Endothelial cell of umbilical vein (primary cell): ENCODE measurements around the gene PDLIM5. TPM values are rescaled to one million over a fixed set of nuclear protein-coding genes. Genes with fewer than 3 reads are reported as not detected.

Source experiments
- BruUV-seq: library from RNA; stranded (reverse); fragments of 400-500 nt; replicated peaks from 2 replicates; lab custom pipeline; 2021; lab: Mats Ljungman, UMichigan
- CTCF ChIA-PET: fragments of 300-600, 350-600 bp; sonication (Branson Sonifier 250); formaldehyde crosslinking; loops from one replicate; lab custom pipeline; 2021; ENCODE audit warnings: antibody characterized with exemption, inconsistent platforms; lab: Charles Lee
- POLR2A ChIA-PET: fragments of 300-600, 350-600 bp; sonication (Branson Sonifier 250); formaldehyde crosslinking; loops from one replicate; lab custom pipeline; 2021; ENCODE audit warnings: antibody characterized with exemption, inconsistent platforms; lab: Charles Lee
- DNase-seq: peaks from one replicate; pipeline ENCODE4 v3.0.0-alpha.2; 2011; ENCODE audit warnings: low read depth, low spot score
- FAIRE-seq: peaks from 2 replicates; lab custom pipeline; 2011; peaks lifted over from hg19 to GRCh38; lab: Jason Lieb, UNC
- H2AFZ ChIP-seq: 2 replicates; pipeline ENCODE4 v1.6.0; 2012; ENCODE audit warnings: low read depth, low read length, control low read depth, inconsistent platforms
- H3K27ac ChIP-seq: 2 replicates; pipeline ENCODE4 v1.5.1; 2011; ENCODE audit warnings: low read depth, mild to moderate bottlenecking, control low read depth, low read length, moderate library complexity; ENCODE audit not compliant: insufficient read depth
- H3K27me3 ChIP-seq, 2 experiments: 2 replicates each; pipeline versions ENCODE4 v1.6.0 to v1.6.1; 2011; ENCODE audit warnings: low read length in 2 of 2, mixed read lengths in 1 of 2; ENCODE audit not compliant: control insufficient read depth in 2 of 2, insufficient read depth in 2 of 2
- H3K36me3 ChIP-seq, 2 experiments: 2 replicates in 1 of 2; 3 replicates in 1 of 2; pipeline ENCODE4 v1.5.1; 2011; ENCODE audit warnings: low read length in 2 of 2, mild to moderate bottlenecking in 1 of 2, moderate library complexity in 1 of 2; ENCODE audit not compliant: control insufficient read depth in 2 of 2, insufficient read depth in 2 of 2; ENCODE audit errors: extremely low read depth in 1 of 2
- H3K4me1 ChIP-seq: 3 replicates; pipeline ENCODE4 v1.5.1; 2011; ENCODE audit warnings: mild to moderate bottlenecking, low read length; ENCODE audit not compliant: control insufficient read depth, insufficient read depth; ENCODE audit errors: extremely low read depth
- H3K4me2 ChIP-seq: 2 replicates; pipeline ENCODE4 v1.6.1; 2011; ENCODE audit warnings: low read length, control low read depth, mixed read lengths; ENCODE audit not compliant: insufficient read depth
- H3K4me3 ChIP-seq, 3 experiments: fragments of 200-600 bp in 1 of 3; sonication (generic), shearing (Covaris generic) in 1 of 3; replicated peaks in 1 of 3; 2 replicates each; pipeline ENCODE4 v1.5.1; 2011 to 2016; ENCODE audit warnings: control low read depth in 3 of 3, low read length in 3 of 3, mild to moderate bottlenecking in 2 of 3, inconsistent platforms in 1 of 3, low read depth in 1 of 3, moderate library complexity in 1 of 3; ENCODE audit not compliant: insufficient read depth in 1 of 3
- H3K79me2 ChIP-seq: 2 replicates; pipeline ENCODE4 v1.6.0; 2012; ENCODE audit warnings: low read length, inconsistent platforms; ENCODE audit not compliant: control insufficient read depth, insufficient read depth
- H3K9ac ChIP-seq: replicated peaks from 2 replicates; pipeline ENCODE3; 2011; ENCODE audit warnings: low read length, control low read depth; ENCODE audit not compliant: insufficient read depth; ENCODE audit errors: extremely low read depth
- H3K9me1 ChIP-seq: replicated peaks from 3 replicates; pipeline ENCODE4 v1.6.0; 2011; ENCODE audit warnings: mild to moderate bottlenecking, low read length; ENCODE audit not compliant: control insufficient read depth, insufficient read depth; ENCODE audit errors: extremely low read depth
- H3K9me3 ChIP-seq: replicated peaks from 2 replicates; pipeline ENCODE4 v1.5.1; 2012; ENCODE audit warnings: low read length, inconsistent platforms; ENCODE audit not compliant: control insufficient read depth, insufficient read depth
- H4K20me1 ChIP-seq: replicated peaks from 2 replicates; pipeline ENCODE3; 2011; ENCODE audit warnings: mild to moderate bottlenecking, low read length; ENCODE audit not compliant: control insufficient read depth, insufficient read depth; ENCODE audit errors: extremely low read depth
- EZH2 ChIP-seq: IDR thresholded peaks from 2 replicates; pipeline ENCODE4 v1.6.1; 2012; ENCODE audit warnings: borderline replicate concordance, low read depth, mild to moderate bottlenecking, moderate library complexity, low read length, inconsistent platforms; ENCODE audit not compliant: severe bottlenecking
- FOS ChIP-seq: IDR thresholded peaks from 2 replicates; pipeline ENCODE4 v1.6.1; 2011; ENCODE audit warnings: mild to moderate bottlenecking, low read length, moderate library complexity, borderline replicate concordance; ENCODE audit not compliant: insufficient read depth
- GATA2 ChIP-seq: IDR thresholded peaks from 2 replicates; pipeline ENCODE4 v1.7.0; 2011; ENCODE audit warnings: low read depth, mild to moderate bottlenecking, moderate library complexity, mixed read lengths, low read length; ENCODE audit not compliant: insufficient read length, insufficient read depth
- JUN ChIP-seq: IDR thresholded peaks from 2 replicates; pipeline ENCODE4 v1.6.1; 2011; ENCODE audit warnings: borderline replicate concordance, low read depth; ENCODE audit not compliant: insufficient read length, insufficient read depth
- MYC ChIP-seq: IDR thresholded peaks from one replicate; pipeline ENCODE4 v1.6.1; 2011; ENCODE audit warnings: mild to moderate bottlenecking, low read depth, low read length
- POLR2A ChIP-seq: IDR thresholded peaks from 2 replicates; pipeline ENCODE4 v1.6.1; 2012; ENCODE audit warnings: low read depth, mild to moderate bottlenecking, control low read depth, low read length
- POLR2AphosphoS5 ChIP-seq: IDR thresholded peaks from 2 replicates; pipeline ENCODE4 v1.6.1; 2012; ENCODE audit warnings: low read depth, mild to moderate bottlenecking, control low read depth, low read length, moderate library complexity; ENCODE audit not compliant: insufficient read depth
- dilution Hi-C: fragments of 300-500 bp; cut with MboI; formaldehyde crosslinking; loops from one replicate; pipeline ENCODE4 v1.15.0; 2019; ENCODE audit warnings: low sequenced_read_pairs; ENCODE audit not compliant: extremely low pct_ligation_motif_present
- intact Hi-C: fragments of 100-400 bp; cut with micrococcal nuclease; formaldehyde crosslinking; loops from one replicate; pipeline ENCODE4 v1.10.0; 2022
- polyA plus RNA-seq, 4 experiments: library from polyadenylated mRNA; depleted of rRNA in 3 of 4; stranded (reverse) in 3 of 4; unstranded in 1 of 4; fragments of >200 nt; gene quantifications; 2 replicates each; pipeline versions ENCODE4 v1.2.1 to v1.2.3, GENCODE V29; 2011 to 2012; ENCODE audit warnings: missing spikeins in 1 of 4
- total RNA-seq: library from RNA; stranded (reverse); gene quantifications from 2 replicates; pipeline ENCODE4 v1.2.3, GENCODE V29; 2021
- TF ChIP-seq, protein P1 (sequence below), 2 donors: IDR thresholded peaks; 1 replicate in 1 of 2; 2 replicates in 1 of 2; pipeline ENCODE4 v1.5.1; 2011; ENCODE audit warnings: low read length in 2 of 2, mild to moderate bottlenecking in 2 of 2, moderate library complexity in 2 of 2, control low read depth in 1 of 2, inconsistent platforms in 1 of 2, low read depth in 1 of 2; ENCODE audit not compliant: insufficient read depth in 1 of 2; ENCODE audit errors: extremely low read depth in 1 of 2
- TF ChIP-seq, protein P2 (sequence below): IDR thresholded peaks from 2 replicates; pipeline ENCODE4 v1.6.1; 2011; ENCODE audit not compliant: insufficient read depth, insufficient read length

The PDLIM5 gene
- total and polyA plus RNA-seq, 2 donors (not counting 3 experiments of a cell fraction or from before 2014, with no cell fraction given): 243 to 310 TPM

DNA sequence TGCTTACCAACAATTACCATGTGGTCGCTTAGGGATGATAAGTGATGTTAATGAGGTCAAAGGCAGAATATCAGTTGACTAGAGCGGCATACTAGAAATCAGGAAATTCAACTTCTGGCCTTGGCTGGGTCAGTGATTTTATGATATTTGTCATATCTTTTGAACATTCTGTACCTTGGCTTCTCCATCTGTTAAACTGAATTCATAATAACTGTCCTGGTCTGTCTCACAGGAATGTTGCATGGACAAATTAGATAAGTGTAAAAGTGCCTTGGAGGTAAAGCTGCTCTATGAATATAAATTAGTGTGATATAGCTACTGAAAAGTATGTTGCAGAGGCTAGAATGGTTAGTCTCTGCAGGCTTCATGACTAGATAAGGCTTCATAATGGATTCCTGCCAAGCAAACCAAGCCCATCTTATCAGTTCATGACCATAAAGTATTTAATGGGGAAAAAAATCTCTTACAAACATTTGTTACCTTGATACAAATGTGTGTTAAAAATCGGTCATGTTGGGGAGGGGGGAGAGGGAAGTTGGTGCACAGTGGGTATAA lies 201.4 kb downstream of the PDLIM5 start:
- Histone ChIP-seq H3K9ac (no peak overlapping the region), H3K4me1 (peaks cover 16% of the 10 kb centered on the region), H2AFZ (no peak overlapping the region), H3K36me3 (peaks cover 2 to 26% of the 10 kb centered on the region in 2 experiments), H3K79me2 (peaks cover 5% of the 10 kb centered on the region), H3K9me3 (no peaks in the 10 kb centered on the region), H3K27me3 (no peaks in the 10 kb centered on the region), H3K27ac (no peak overlapping the region), H3K4me3 (no peak overlapping the region), H3K4me2 (no peak overlapping the region), H3K9me1 (no peaks in the 10 kb centered on the region), H4K20me1 (no peaks in the 10 kb centered on the region)
- dilution Hi-C loops (no loop called here), intact Hi-C loops (no loop called here)
- no TSS peak for BruUV-seq
- no peak for FAIRE-seq
- no peak for DNase-seq
- no peak for TF ChIP-seq POLR2A
- TF ChIP-seq JUN: no peak
- no peak for TF ChIP-seq MYC
- TF ChIP-seq, protein P1, sequence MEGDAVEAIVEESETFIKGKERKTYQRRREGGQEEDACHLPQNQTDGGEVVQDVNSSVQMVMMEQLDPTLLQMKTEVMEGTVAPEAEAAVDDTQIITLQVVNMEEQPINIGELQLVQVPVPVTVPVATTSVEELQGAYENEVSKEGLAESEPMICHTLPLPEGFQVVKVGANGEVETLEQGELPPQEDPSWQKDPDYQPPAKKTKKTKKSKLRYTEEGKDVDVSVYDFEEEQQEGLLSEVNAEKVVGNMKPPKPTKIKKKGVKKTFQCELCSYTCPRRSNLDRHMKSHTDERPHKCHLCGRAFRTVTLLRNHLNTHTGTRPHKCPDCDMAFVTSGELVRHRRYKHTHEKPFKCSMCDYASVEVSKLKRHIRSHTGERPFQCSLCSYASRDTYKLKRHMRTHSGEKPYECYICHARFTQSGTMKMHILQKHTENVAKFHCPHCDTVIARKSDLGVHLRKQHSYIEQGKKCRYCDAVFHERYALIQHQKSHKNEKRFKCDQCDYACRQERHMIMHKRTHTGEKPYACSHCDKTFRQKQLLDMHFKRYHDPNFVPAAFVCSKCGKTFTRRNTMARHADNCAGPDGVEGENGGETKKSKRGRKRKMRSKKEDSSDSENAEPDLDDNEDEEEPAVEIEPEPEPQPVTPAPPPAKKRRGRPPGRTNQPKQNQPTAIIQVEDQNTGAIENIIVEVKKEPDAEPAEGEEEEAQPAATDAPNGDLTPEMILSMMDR (IDR thresholded peaks at IDR 0.05; ENCODE audit: extremely low read depth in 1 of 2, insufficient read depth in 1 of 2, low read depth in 1 of 2, low read length in 2 of 2): no peak
- TF ChIP-seq POLR2AphosphoS5: no peak
- no peak for TF ChIP-seq GATA2
- no peak for TF ChIP-seq EZH2
- TF ChIP-seq, protein P2, sequence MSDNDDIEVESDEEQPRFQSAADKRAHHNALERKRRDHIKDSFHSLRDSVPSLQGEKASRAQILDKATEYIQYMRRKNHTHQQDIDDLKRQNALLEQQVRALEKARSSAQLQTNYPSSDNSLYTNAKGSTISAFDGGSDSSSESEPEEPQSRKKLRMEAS: no peak
- no peak for TF ChIP-seq FOS
- ChIA-PET CTCF (no interaction called here), POLR2A (no interaction called here)
